Calu3 (cell line): Measurements from ENCODE around the gene MBD5. TPM values are rescaled to one million over a fixed set of nuclear protein-coding genes. Genes with fewer than 3 reads are reported as not detected.

Experiments used
- BruUV-seq: library from RNA; stranded (reverse); fragments of 400-500 nt; replicated peaks from 2 replicates; lab custom pipeline; 2021; lab: Mats Ljungman, UMichigan
- CTCF ChIA-PET: fragments of 300-600 bp; sonication (Branson Sonifier 250); formaldehyde crosslinking; loops from one replicate; lab custom pipeline; 2022; ENCODE audit warnings: antibody characterized with exemption; lab: Charles Lee
- DNase-seq: peaks from one replicate; pipeline ENCODE4 v3.0.0; 2022
- H3K27ac Mint-ChIP-seq: one replicate; pipeline ENCODE4 v1.8.0; 2022; ENCODE audit warnings: mixed read lengths; ENCODE audit not compliant: unreplicated experiment
- H3K27me3 Mint-ChIP-seq: one replicate; pipeline ENCODE4 v1.8.0; 2022; ENCODE audit warnings: mixed read lengths; ENCODE audit not compliant: unreplicated experiment
- H3K36me3 Mint-ChIP-seq: one replicate; pipeline ENCODE4 v1.8.0; 2022; ENCODE audit warnings: mild to moderate bottlenecking, moderate library complexity, mixed read lengths; ENCODE audit not compliant: insufficient read depth, unreplicated experiment
- H3K4me1 Mint-ChIP-seq: one replicate; pipeline ENCODE4 v1.8.0; 2022; ENCODE audit warnings: mild to moderate bottlenecking, low read depth, mixed read lengths; ENCODE audit not compliant: unreplicated experiment
- H3K4me3 Mint-ChIP-seq: one replicate; pipeline ENCODE4 v1.8.0; 2022; ENCODE audit warnings: mild to moderate bottlenecking, low read depth, moderate library complexity, mixed read lengths; ENCODE audit not compliant: unreplicated experiment
- H3K9me3 Mint-ChIP-seq: one replicate; pipeline ENCODE4 v1.8.0; 2022; ENCODE audit warnings: low read depth, mixed read lengths; ENCODE audit not compliant: unreplicated experiment
- CTCF ChIP-seq: fragments of 200-600 bp; IDR thresholded peaks from one replicate; pipeline ENCODE4 v1.8.0; 2022; ENCODE audit warnings: antibody characterized with exemption; ENCODE audit not compliant: unreplicated experiment
- intact Hi-C: fragments of 100-400 bp; cut with micrococcal nuclease; formaldehyde crosslinking; loops from one replicate; pipeline ENCODE4 v1.10.0; 2022; ENCODE audit not compliant: unreplicated experiment
- total RNA-seq: library from RNA; stranded (reverse); gene quantifications from 2 replicates; pipeline ENCODE4 v1.2.3, GENCODE V29; 2022

The MBD5 gene
- total RNA-seq, 1 experiment from 2014 or later, result 36.4 TPM

GRCh38 chr2:148493822-148494563 is 473.1 kb downstream of the MBD5 start:
- intact Hi-C loops, result no loop called here
- H3K4me1 Mint-ChIP-seq, result peaks cover 11% of the 10 kb centered on the region
- H3K27me3 Mint-ChIP-seq, result no peaks in the 10 kb centered on the region
- no peak overlapping the region for H3K27ac Mint-ChIP-seq
- no peaks in the 10 kb centered on the region for H3K36me3 Mint-ChIP-seq
- no peak for DNase-seq
- no peak overlapping the region for H3K4me3 Mint-ChIP-seq
- no peak for TF ChIP-seq CTCF
- H3K9me3 Mint-ChIP-seq, result no peaks in the 10 kb centered on the region
- CTCF ChIA-PET, result interaction anchor here (0.5 to 1.0 kb wide), 3 partner anchors 9 to 15 kb away, joined by 3 to 5 read pairs (median 3); no protein-coding TSS in a partner anchor
- BruUV-seq, result no TSS peak

GRCh38 chr2:148495586-148495985 is 474.7 kb downstream of the MBD5 start:
- no TSS peak for BruUV-seq
- DNase-seq, result no peak
- TF ChIP-seq CTCF, result no peak
- H3K4me3 Mint-ChIP-seq, result no peak overlapping the region
- intact Hi-C loops, result no loop called here
- CTCF ChIA-PET, result no interaction called here
- peaks cover 11% of the 10 kb centered on the region for H3K4me1 Mint-ChIP-seq
- H3K27me3 Mint-ChIP-seq, result no peaks in the 10 kb centered on the region
- H3K27ac Mint-ChIP-seq, result no peak overlapping the region
- no peaks in the 10 kb centered on the region for H3K36me3 Mint-ChIP-seq
- no peaks in the 10 kb centered on the region for H3K9me3 Mint-ChIP-seq

- no peak overlapping the region for H3K4me3 Mint-ChIP-seq
- no peaks in the 10 kb centered on the region for H3K9me3 Mint-ChIP-seq
- H3K27me3 Mint-ChIP-seq, result no peaks in the 10 kb centered on the region
- peaks cover 20% of the 10 kb centered on the region for H3K4me1 Mint-ChIP-seq
- no peak for DNase-seq
- H3K36me3 Mint-ChIP-seq, result no peaks in the 10 kb centered on the region
- intact Hi-C loops, result no loop called here
- no peak for TF ChIP-seq CTCF
- peak overlapping the region; percentile 26 for H3K27ac Mint-ChIP-seq
- no TSS peak for BruUV-seq
- CTCF ChIA-PET, result no interaction called here
Observed at GRCh38 chr2:148501545-148501944, 480.7 kb downstream of the MBD5 start.

- peaks cover 12% of the 10 kb centered on the region for H3K4me1 Mint-ChIP-seq
- no TSS peak for BruUV-seq
- no peak overlapping the region for H3K27ac Mint-ChIP-seq
- CTCF ChIA-PET, result no interaction called here
- H3K27me3 Mint-ChIP-seq, result no peaks in the 10 kb centered on the region
- H3K9me3 Mint-ChIP-seq, result no peaks in the 10 kb centered on the region
- H3K36me3 Mint-ChIP-seq, result no peaks in the 10 kb centered on the region
- TF ChIP-seq CTCF, result no peak
- no peak overlapping the region for H3K4me3 Mint-ChIP-seq
- intact Hi-C loops, result no loop called here
- DNase-seq, result no peak
Observed at GRCh38 chr2:148503516-148503915, 482.6 kb downstream of the MBD5 start.
